Adipose tissue (tissue), 3 donors: ENCODE measurements around the gene DHRS9. TPM values are rescaled to one million over a fixed set of nuclear protein-coding genes. Genes with fewer than 3 reads are reported as not detected.

Experiments used
- H3K27ac ChIP-seq: one replicate; pipeline ENCODE4 v1.5.1; 2013; ENCODE audit warnings: low read depth, low read length
- WGBS, 3 donors: extraction: QIAGEN DNeasy Blood & Tissue Kit; methylation state at CpG; one replicate each; pipeline ENCODE4 v1.1.7; 2013; 5-methylcytosine and 5-hydroxymethylcytosine counted together
- polyA plus RNA-seq, 3 donors: library from polyadenylated mRNA; stranded (reverse); fragments of 200-250 nt; gene quantifications; one replicate each; pipeline ENCODE4 v1.2.3, GENCODE V29; 2013
- donor health status: healthy with polysubstance abuse.
- donor health status: Bipolar disorder and iron deficiency.
- donor health status: healthy.

The DHRS9 gene
- 1 to 10 TPM in 2 of 3 donors, under 1 TPM in 1; 0.16 to 4.0 (median 2.3) TPM for polyA plus RNA-seq

- H3K27ac ChIP-seq = no peak within 1 kb of the TSS
- WGBS, 3 donors = 40 to 74% (median 53%) methylated on average over 5 of the region's 5 CpGs
These were observed at the start of gene DHRS9 for GRCh38 chr2:169069341-169069740. Gene DHRS9 (plus strand): TSS chr2:169069563. CDS start chr2:169081582, 12,019 bp downstream.

- no peak overlapping the region for H3K27ac ChIP-seq
- WGBS, 3 donors = 65 to 69% (median 68%) methylated on average over 3 of the region's 3 CpGs
These were observed 46.2 kb upstream of the DHRS9 start for GRCh38 chr2:169023161-169023560.

- WGBS, 3 donors = 31 to 66% (median 65%) methylated on average over 1 of the region's 1 CpG
- no peak overlapping the region for H3K27ac ChIP-seq
These were observed 43.3 kb upstream of the DHRS9 start for GRCh38 chr2:169026056-169026455.

- 70 to 91% (median 87%) methylated on average over 3 of the region's 3 CpGs for WGBS, 3 donors
- H3K27ac ChIP-seq = no peak overlapping the region
These were observed 42.1 kb upstream of the DHRS9 start for GRCh38 chr2:169027234-169027633.

DNA sequence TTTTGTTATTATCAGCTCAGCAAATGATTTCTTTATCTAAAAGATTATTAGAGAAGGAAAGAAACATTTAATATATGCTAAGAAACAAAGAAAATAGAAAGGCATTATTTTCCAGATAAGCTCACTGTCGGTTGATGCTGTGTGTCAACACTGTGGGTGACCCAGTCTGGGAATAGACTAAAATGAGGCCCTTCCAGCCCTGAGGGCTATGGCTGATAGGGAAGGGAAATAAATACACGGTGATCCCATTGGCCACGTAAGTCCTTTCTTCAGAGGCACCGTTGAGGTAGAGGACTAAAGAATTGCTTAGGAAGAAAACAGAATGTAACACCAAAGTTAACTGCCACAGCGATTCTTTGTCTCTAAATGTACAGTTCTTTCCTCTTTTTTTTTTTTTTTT, 40.0 kb upstream of the DHRS9 start:
- H3K27ac ChIP-seq = no peak overlapping the region
- WGBS, 3 donors = 73 to 88% (median 85%) methylated on average over 5 of the region's 5 CpGs

DNA sequence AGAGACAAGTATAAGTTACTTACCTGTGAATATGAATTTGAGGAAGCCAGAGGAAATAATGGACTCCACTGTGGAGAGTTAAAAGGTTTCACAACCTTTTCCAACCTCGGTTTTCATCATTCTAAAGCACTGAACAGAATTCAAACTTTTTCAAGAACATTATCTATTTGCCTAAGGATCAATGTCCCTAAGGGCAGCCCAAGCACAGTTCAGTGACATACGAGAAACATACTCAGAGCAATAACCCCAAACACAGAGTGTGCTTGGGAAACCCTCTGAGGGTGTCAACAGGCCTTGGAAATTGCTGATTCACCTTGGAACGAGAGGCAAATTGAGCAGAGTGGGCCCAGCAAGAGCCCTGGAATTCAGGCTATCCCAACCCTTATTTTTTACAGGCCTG, 38.2 kb upstream of the DHRS9 start, which contains the start of gene ABCB11:
TSS of gene ABCB11 (minus strand) at position 123 of the 400 bp plus-strand sequence. CDS start 13,199 bp downstream, outside the sequence.
- 49 to 55% (median 50%) methylated on average over 3 of the region's 3 CpGs for WGBS, 3 donors
- no peak within 1 kb of the TSS for H3K27ac ChIP-seq

DNA sequence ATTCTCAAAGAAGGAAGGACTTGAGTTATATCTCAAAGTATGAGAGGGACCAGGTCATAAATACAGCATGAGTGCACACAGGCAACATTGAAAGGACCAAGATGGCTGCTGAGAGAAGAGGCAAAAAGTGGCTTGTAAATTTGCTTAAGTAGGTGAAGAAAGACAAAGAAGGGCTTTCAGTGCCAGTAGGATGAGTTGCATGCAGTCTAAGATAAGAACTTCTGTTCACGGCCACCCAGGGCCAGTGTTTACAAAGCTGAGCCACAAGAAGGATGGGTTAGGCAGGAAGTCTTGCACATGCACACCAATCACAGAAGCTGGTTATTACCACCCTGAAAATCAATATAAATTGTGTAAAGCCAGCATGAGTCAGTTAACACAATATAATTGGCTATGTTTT, 35.1 kb upstream of the DHRS9 start:
- 24 to 52% (median 39%) methylated on average over 1 of the region's 1 CpG for WGBS, 3 donors
- no peak overlapping the region for H3K27ac ChIP-seq

DNA sequence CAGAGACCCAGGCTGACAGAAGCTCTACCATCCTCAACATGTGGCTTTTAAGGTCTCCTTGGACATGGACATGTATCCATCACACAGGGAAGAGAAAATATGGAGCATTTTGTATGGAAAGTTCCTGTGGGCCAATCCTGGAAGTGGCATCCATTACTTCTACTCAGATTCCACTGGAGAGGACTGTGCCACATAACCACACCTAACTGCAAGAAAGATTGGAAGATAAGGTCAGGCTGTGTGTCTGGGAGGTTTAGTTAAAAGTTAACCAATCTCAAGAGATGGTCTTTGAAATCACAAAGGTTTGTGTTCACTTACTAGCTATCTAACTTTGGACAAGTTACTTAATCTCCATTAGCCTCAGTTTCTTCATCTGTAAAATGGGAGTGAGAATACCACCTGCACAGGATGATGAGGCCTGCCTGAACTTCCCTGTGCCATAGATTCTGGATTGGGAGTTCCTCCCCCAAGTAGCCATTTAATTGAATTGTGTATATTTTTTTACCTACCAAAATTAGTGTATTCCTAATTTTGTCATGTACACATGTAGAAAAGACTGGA, 34.3 kb upstream of the DHRS9 start:
- no peak overlapping the region for H3K27ac ChIP-seq

DNA sequence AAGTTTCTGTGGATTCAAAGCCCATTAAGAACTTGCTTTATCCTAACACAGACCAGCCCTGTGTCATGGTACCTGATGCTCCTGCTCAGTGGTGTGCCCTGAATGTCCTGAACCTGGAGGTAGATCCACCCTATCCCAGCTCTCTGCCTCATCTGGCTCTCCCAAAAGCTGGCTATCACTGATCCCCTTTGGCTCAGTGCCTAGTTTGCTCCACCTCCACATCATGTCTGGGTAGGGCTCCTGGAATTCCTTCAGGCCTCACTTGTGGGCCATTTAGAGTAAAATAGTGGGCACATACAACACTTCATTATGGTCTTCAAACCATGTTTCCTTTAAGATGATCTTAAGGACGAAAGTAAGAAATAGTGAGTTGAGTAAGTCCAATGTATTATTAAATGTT, 33.5 kb upstream of the DHRS9 start:
- H3K27ac ChIP-seq = no peak overlapping the region
- WGBS, 3 donors = 77 to 88% (median 86%) methylated on average over 1 of the region's 1 CpG

DNA sequence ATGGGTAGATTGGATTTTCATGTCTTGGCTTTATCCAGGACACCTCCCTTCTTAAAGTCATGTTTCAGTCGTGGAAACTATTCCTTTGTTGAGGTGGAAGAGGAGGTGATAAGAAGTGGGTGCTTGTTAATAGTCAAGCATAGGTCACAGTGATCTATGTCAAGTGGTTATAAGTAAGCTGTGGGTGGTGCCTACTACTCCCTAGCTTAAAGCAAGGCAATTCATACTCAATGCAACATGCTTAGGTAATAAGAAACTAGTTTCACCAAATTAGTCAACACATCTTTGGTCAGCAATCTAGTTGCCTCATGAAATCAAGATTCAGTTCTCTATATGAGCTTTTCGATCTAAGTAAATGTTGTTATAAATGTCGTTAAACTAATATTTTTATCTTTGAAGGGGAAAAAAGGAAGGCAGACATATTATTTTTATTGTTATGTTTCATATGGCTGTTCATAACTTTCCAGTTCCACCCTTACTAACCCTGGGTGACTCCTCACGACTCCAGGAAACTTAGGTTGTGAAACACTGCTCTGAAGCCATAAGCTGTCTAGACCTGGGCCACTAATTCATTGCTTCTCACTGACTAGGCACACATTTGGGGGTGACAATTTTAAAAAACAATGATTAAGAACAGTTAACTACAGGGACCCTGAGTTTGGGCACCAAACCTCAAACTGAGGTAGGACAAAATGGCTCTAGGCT, 32.5 kb upstream of the DHRS9 start:
- WGBS, 3 donors = 63 to 74% (median 68%) methylated on average over 4 of the region's 4 CpGs
- H3K27ac ChIP-seq = no peak overlapping the region

GRCh38 chr2:169038338-169038757, 31.0 kb upstream of the DHRS9 start:
- no peak overlapping the region for H3K27ac ChIP-seq
- WGBS, 3 donors = 51 to 77% (median 59%) methylated on average over 2 of the region's 2 CpGs

GRCh38 chr2:169039702-169040101, 29.7 kb upstream of the DHRS9 start:
- no peak overlapping the region for H3K27ac ChIP-seq
- WGBS, 3 donors = 64 to 71% (median 70%) methylated on average over 4 of the region's 4 CpGs

DNA sequence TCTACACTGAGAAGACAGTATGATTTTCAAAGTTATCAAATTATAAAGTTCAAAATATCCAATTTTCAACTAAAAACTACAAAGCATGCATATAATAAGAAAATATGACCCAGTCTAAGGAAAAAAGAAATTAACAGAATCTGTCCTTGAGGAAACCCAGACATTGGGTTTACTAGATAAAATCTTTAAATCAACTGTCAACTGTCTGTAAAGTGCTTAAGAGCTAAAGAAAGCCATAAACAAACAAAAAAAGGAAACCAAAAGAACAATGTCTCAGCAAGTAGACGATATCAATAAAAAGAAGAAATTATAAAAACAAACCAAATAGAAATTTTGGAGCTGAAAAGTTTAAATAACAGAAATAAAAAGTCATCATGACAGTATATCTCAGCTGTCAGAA, 27.8 kb upstream of the DHRS9 start:
- 22 to 62% (median 32%) methylated on average over 1 of the region's 1 CpG for WGBS, 3 donors
- no peak overlapping the region for H3K27ac ChIP-seq

- H3K27ac ChIP-seq = no peak overlapping the region
- WGBS, 3 donors = 81 to 90% (median 83%) methylated on average over 1 of the region's 1 CpG
These were observed 26.5 kb upstream of the DHRS9 start for GRCh38 chr2:169042856-169043255.

GRCh38 chr2:169046440-169047151, 22.8 kb upstream of the DHRS9 start:
- H3K27ac ChIP-seq = no peak overlapping the region
- 75 to 78% (median 76%) methylated on average over 4 of the region's 4 CpGs for WGBS, 3 donors

- 80 to 91% (median 85%) methylated on average over 2 of the region's 2 CpGs for WGBS, 3 donors
- H3K27ac ChIP-seq = no peak overlapping the region
These were observed 21.8 kb upstream of the DHRS9 start for GRCh38 chr2:169047256-169048250.

- 66 to 76% (median 70%) methylated on average over 3 of the region's 3 CpGs for WGBS, 3 donors
- no peak overlapping the region for H3K27ac ChIP-seq
These were observed 20.2 kb upstream of the DHRS9 start for GRCh38 chr2:169049142-169049541.

DNA sequence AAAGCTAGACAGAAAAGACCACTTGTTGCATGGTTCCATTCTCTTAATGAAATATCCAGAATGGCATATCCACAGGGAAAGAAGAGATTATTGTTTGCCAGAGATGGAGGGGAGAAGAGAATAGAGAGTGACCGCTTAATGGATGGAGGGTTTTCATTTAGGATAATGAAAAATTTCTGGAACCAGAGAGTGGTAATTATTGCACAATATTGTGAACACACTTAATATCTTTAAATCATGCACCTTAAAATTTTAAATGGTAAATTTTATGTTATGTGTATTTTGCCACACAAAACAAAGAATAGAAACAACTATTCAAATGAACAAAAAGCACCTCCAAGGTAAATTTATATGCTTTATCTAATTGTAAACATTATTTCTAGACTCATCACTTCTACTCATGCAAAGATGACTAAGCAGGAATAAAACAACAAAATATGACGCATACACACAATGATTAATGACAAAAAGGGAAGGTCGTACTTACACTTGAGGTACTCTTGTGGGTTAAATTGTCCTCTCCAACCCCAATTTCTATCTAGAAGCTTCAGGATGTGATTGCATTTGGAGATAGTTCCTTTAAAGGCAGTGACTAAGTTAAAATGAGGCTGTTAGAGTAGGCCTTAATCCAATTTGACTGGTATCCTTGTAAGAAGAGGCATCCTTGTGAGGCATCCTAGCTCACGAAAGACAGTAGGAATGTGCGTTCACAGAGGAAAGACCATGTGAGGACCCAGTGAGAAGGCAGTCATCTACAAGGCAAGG, 18.7 kb upstream of the DHRS9 start:
- 79 to 89% (median 81%) methylated on average over 5 of the region's 5 CpGs for WGBS, 3 donors

More for the DNA sequence above, 18.7 kb upstream of the DHRS9 start:
- no peak overlapping the region for H3K27ac ChIP-seq
